Measurements from ENCODE around the gene FAM107B.

- TF ChIP-seq CTCF (IDR thresholded peaks at IDR 0.05 in 2 of 3, conservative IDR thresholded peaks at IDR 0.05 in 1 of 3; ENCODE audit: control insufficient read depth in 2 of 3, extremely low read depth in 1 of 3, insufficient read depth in 1 of 3, low read depth in 3 of 3, low read length in 3 of 3) (no peak), YBX1 (IDR thresholded peaks at IDR 0.05) (no peak), BCLAF1 (IDR thresholded peaks at IDR 0.05) (no peak), SIN3A (IDR thresholded peaks at IDR 0.05; ENCODE audit: low read depth, low read length) (no peak), ZNF274 (IDR thresholded peaks at IDR 0.05; ENCODE audit: insufficient read depth, insufficient read length) (no peak), PBX3 (IDR thresholded peaks at IDR 0.05; ENCODE audit: insufficient replicate concordance, low read depth, low read length) (no peak)
These were observed 75.2 kb downstream of the FAM107B start for GRCh38 chr10:14699482-14699881.

All from GM12878 (cell line).